Skeletal muscle tissue (tissue), 4 donors: ENCODE results near the gene ABCA3. TPM values are rescaled to one million over a fixed set of nuclear protein-coding genes. Genes with fewer than 3 reads are reported as not detected.

Experiments
- H3K27ac ChIP-seq: one replicate; pipeline ENCODE4 v1.7.0; 2013; ENCODE audit warnings: mild to moderate bottlenecking, low read depth, low read length, inconsistent platforms
- H3K27me3 ChIP-seq, 3 donors: one replicate each; pipeline ENCODE4 v1.7.0; 2013; ENCODE audit warnings: low read length in 3 of 3; ENCODE audit not compliant: control insufficient read depth in 3 of 3, insufficient read depth in 3 of 3
- H3K36me3 ChIP-seq, 3 donors: one replicate each; pipeline ENCODE4 v1.7.0; 2013; ENCODE audit warnings: low read length in 3 of 3; ENCODE audit not compliant: control insufficient read depth in 3 of 3, insufficient read depth in 3 of 3
- H3K4me1 ChIP-seq, 3 donors: one replicate each; pipeline ENCODE4 v1.7.0; 2013; ENCODE audit warnings: low read length in 3 of 3, mild to moderate bottlenecking in 3 of 3; ENCODE audit not compliant: control insufficient read depth in 3 of 3, insufficient read depth in 3 of 3
- H3K4me3 ChIP-seq, 3 donors: one replicate each; pipeline ENCODE4 v1.7.0; 2013; ENCODE audit warnings: low read length in 3 of 3
- H3K9ac ChIP-seq, 3 donors: one replicate each; pipeline ENCODE4 v1.7.0; 2013; ENCODE audit warnings: low read length in 3 of 3, mild to moderate bottlenecking in 3 of 3, moderate library complexity in 2 of 3, low read depth in 1 of 3
- H3K9me3 ChIP-seq, 3 donors: one replicate each; pipeline ENCODE4 v1.7.0; 2013; ENCODE audit warnings: low read length in 3 of 3; ENCODE audit not compliant: control insufficient read depth in 3 of 3
- total RNA-seq: library from RNA; depleted of rRNA; stranded (reverse); fragments of >200 nt; gene quantifications from one replicate; pipeline ENCODE4 v1.2.3, GENCODE V29; 2014
- donor health status: Osteomylitis.

ABCA3 gene
- total RNA-seq, 1 donor from 2014 or later, result 8.4 TPM

DNA sequence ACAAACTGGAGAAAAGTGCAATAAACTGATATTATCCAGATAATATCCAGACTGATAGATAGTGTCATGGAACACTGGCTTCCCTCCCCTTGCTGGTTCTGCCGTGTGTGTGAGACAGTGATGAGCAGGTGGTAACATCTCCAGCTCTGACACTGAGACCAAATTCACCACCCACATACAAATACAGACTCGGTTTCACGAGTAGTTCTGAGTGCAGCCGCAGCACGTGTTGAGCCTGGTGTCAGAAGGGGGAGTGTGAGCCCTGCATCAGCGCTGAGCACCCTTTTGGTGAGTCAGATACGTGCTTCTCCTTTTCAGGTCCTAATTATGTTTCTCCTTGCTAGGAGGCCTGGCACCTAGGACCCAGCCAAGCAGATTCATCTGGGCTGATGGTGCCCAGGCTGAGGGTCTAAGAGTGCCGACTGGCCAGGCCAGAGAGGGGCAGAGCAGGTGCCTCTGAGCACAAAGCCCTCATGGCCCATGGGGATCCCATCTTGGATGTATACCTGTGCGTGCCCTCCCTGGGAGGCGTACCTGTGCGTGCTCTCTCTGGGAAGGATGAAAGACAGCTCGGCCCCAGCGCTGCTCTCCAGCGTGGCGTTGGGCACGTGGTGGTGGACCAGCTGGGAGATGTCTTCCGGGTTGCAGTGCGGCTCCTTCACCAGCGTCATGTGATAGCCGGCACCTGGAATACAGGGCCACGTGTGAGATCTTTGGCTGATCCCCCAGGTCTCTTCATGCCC lies 45.3 kb downstream of the ABCA3 start:
- H3K36me3 ChIP-seq, result peaks cover 14 to 23% (median 19%) of the 10 kb centered on the region in 3 donors

DNA sequence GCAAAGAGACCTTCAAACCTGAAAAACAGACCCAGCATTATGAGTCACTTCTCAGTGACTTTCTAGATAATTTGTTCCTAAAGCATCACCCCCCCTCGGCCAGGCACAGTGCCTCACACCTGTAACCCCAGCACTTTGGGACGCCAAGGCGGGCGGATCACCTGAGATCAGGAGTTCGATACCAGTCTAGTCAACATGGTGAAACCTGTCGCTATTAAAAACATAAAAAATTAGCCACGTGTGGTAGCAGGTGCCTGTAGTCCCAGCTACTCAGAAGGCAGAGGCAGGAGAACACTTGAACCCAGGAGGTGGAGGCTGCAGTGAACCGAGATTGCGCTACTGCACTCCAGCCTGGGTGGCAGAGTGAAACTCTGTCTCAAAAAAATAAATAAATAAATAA lies 48.3 kb downstream of the ABCA3 start:
- H3K9ac ChIP-seq, result no peak overlapping the region
- H3K27me3 ChIP-seq, result no peaks in the 10 kb centered on the region
- H3K4me1 ChIP-seq, result peaks cover 0 to 4% (median 3%) of the 10 kb centered on the region in 3 donors
- H3K9me3 ChIP-seq, result no peaks in the 10 kb centered on the region
- H3K4me3 ChIP-seq, result no peak overlapping the region
- peaks cover 12 to 28% (median 12%) of the 10 kb centered on the region in 3 donors for H3K36me3 ChIP-seq
- H3K27ac ChIP-seq, result no peak overlapping the region

More for the DNA sequence above, 45.3 kb downstream of the ABCA3 start:
- no peaks in the 10 kb centered on the region for H3K9me3 ChIP-seq
- peaks cover 0 to 4% (median 3%) of the 10 kb centered on the region in 3 donors for H3K4me1 ChIP-seq
- no peak overlapping the region for H3K4me3 ChIP-seq
- no peaks in the 10 kb centered on the region for H3K27me3 ChIP-seq
- no peak overlapping the region for H3K27ac ChIP-seq
- H3K9ac ChIP-seq, result no peak overlapping the region

DNA sequence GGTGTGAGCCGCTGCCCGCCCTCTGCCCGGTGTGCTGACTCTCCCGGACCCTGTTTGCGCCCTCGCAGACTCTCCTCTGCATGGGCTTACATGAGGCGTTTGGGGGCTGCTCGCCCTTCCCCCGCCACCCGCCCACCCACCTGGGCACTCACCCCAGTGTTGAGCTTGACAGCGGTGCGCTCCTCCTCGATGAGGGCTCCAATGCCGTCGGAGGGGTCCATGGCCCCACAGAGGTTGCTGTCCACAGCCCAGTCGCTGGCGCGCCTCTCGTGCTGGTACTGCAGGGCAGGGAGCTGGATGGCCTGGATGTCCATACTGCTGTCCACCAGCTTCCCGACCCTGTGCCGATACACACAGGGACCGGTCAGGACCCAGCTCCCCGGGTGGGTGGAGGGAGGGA lies 51.2 kb downstream of the ABCA3 start:
- Histone ChIP-seq H3K9ac (no peak overlapping the region), H3K36me3 (peaks cover 10 to 37% (median 12%) of the 10 kb centered on the region in 3 donors), H3K4me1 (no peaks in the 10 kb centered on the region), H3K27me3 (no peaks in the 10 kb centered on the region), H3K9me3 (no peaks in the 10 kb centered on the region), H3K4me3 (no peak overlapping the region), H3K27ac (no peak overlapping the region)

- Histone ChIP-seq H3K27me3 (no peaks in the 10 kb centered on the region), H3K27ac (no peak overlapping the region), H3K4me3 (no peak overlapping the region), H3K9me3 (no peaks in the 10 kb centered on the region), H3K4me1 (no peaks in the 10 kb centered on the region), H3K36me3 (peaks cover 10 to 41% (median 18%) of the 10 kb centered on the region in 3 donors), H3K9ac (no peak overlapping the region)
These were observed 51.8 kb downstream of the ABCA3 start for GRCh38 chr16:2288726-2289125.

- peaks cover 10 to 46% (median 21%) of the 10 kb centered on the region in 3 donors for H3K36me3 ChIP-seq
These were observed 52.5 kb downstream of the ABCA3 start for GRCh38 chr16:2287916-2288547.

DNA sequence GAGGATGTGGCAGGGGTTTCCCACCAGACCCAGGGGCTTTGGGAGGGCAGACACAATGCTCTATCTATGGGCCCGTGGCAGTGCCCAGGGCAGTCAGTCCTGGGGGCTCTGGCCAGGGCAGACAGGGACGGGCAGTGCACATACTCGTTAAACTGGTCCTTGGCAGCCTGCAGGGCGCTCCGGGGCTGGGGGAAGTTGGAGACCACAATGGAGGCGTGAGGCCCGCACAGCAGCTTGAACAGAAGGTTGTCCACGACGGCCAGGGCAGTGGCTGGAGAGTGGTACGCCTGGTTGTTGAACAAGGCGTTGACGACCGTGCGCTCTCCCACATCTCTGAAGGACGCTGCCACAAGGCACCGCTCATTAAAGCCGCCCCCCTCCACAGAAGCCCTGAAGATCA lies 54.0 kb downstream of the ABCA3 start:
- H3K27ac ChIP-seq, result no peak overlapping the region
- no peaks in the 10 kb centered on the region for H3K9me3 ChIP-seq
- H3K4me3 ChIP-seq, result no peak overlapping the region
- H3K27me3 ChIP-seq, result no peaks in the 10 kb centered on the region
- no peaks in the 10 kb centered on the region for H3K4me1 ChIP-seq
- H3K9ac ChIP-seq, result no peak overlapping the region
- H3K36me3 ChIP-seq, result peaks cover 10 to 45% (median 21%) of the 10 kb centered on the region in 3 donors

More at GRCh38 chr16:2287916-2288547, 52.5 kb downstream of the ABCA3 start:
- H3K4me1 ChIP-seq, result no peaks in the 10 kb centered on the region
- H3K27me3 ChIP-seq, result no peaks in the 10 kb centered on the region
- no peaks in the 10 kb centered on the region for H3K9me3 ChIP-seq
- no peak overlapping the region for H3K9ac ChIP-seq
- H3K27ac ChIP-seq, result no peak overlapping the region
- no peak overlapping the region for H3K4me3 ChIP-seq

DNA sequence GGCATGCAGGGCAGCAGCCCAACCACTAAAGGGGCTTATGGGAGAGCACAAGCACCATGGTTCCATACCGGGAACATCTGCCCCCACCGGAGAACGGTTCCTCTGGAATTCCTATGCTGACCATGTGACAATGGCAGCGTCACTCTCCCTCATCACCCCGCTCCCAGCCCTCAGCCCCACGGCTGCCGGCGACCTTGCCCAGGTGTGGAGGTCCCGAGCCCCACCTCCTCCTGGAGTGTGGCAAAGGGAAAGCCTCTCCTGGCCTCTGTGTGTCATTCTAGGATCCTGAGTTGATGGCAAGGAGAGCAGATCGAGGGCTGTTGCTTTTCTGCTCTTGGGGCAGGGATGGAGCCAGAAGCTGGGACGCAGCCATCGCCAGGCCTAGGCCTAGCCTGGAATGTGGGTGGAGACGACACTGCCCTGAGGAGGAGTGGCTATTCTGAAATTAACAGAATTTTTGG lies 54.8 kb downstream of the ABCA3 start:
- no peaks in the 10 kb centered on the region for H3K27me3 ChIP-seq
- no peak overlapping the region for H3K27ac ChIP-seq
- H3K4me1 ChIP-seq, result no peaks in the 10 kb centered on the region
- H3K9ac ChIP-seq, result no peak overlapping the region
- H3K9me3 ChIP-seq, result no peaks in the 10 kb centered on the region
- peaks cover 10 to 41% (median 21%) of the 10 kb centered on the region in 3 donors for H3K36me3 ChIP-seq
- no peak overlapping the region for H3K4me3 ChIP-seq

- peaks cover 12 to 42% (median 29%) of the 10 kb centered on the region in 3 donors for H3K36me3 ChIP-seq
These were observed 55.5 kb downstream of the ABCA3 start for GRCh38 chr16:2284797-2285576.

DNA sequence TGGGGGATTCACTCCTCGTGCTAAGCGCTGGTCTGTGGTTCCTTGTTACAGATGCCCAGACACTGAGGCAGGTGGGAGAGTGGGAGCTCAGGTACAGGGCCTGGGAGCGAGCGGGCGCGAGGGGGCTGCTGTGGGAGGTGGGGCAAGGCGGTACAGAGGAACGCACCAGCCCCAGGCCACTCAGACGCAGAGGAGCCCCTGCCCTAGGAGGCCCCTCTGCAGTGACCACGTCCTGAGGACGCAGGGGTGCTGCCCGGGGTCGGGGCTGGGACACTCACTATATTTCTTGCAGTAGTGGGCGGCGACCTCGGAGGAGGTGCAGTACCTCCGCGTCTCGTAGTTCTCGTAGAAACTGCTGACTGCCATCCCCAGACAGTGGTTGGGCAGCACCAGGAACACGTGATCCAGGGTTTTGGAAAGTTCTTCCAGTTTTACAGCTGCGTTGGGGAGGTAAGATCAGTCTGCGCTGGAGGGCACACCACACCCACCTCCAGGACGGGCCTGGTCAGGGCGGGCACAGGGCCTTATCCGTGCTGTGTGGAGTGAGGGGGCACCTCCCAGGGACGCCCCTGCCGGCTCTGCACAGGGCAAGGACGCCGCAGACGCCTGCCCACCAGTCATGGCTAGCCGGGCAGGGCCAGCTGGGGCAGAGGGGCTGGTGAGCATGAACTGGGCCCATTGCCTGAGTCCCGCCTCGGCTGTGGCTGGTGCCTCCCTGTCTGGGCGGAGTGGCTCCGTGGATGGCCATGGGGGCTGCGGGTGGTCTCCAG lies 56.3 kb downstream of the ABCA3 start:
- Histone ChIP-seq H3K9ac (no peak overlapping the region), H3K27ac (no peak overlapping the region), H3K4me1 (no peaks in the 10 kb centered on the region), H3K36me3 (peaks cover 15 to 45% (median 29%) of the 10 kb centered on the region in 3 donors), H3K27me3 (no peaks in the 10 kb centered on the region), H3K9me3 (no peaks in the 10 kb centered on the region), H3K4me3 (no peak overlapping the region)

More at GRCh38 chr16:2284797-2285576, 55.5 kb downstream of the ABCA3 start:
- H3K27me3 ChIP-seq, result no peaks in the 10 kb centered on the region
- H3K4me1 ChIP-seq, result no peaks in the 10 kb centered on the region
- no peak overlapping the region for H3K27ac ChIP-seq
- H3K9ac ChIP-seq, result no peak overlapping the region
- no peak overlapping the region for H3K4me3 ChIP-seq
- H3K9me3 ChIP-seq, result no peaks in the 10 kb centered on the region
